ENCODE results near the gene RPTOR. TPM values are rescaled to one million over a fixed set of nuclear protein-coding genes. Genes with fewer than 3 reads are reported as not detected.

RPTOR gene
- total and polyA plus RNA-seq, 2 donors (not counting 3 experiments of a cell fraction or from before 2014, with no cell fraction given), result 10.7 to 41.8 TPM

- no peak for FAIRE-seq
- CTCF ChIA-PET, result interaction anchor here (0.6 to 1.5 kb wide), 3 partner anchors 36 to 187 kb away, joined by 3 to 5 read pairs (median 3); no protein-coding TSS in a partner anchor
- Histone ChIP-seq H2AFZ (ENCODE audit: low read depth, low read length) (no peak overlapping the region), H3K9ac (replicated peaks; ENCODE audit: extremely low read depth, insufficient read depth, low read length) (no peak overlapping the region), H3K9me3 (replicated peaks; ENCODE audit: control insufficient read depth, insufficient read depth, low read length) (no peaks in the 10 kb centered on the region), H3K27ac (ENCODE audit: insufficient read depth, low read depth, low read length) (no peak overlapping the region), H3K79me2 (ENCODE audit: control insufficient read depth, insufficient read depth, low read length) (peaks cover 5% of the 10 kb centered on the region), H3K36me3 (ENCODE audit: control insufficient read depth in 2 of 2, extremely low read depth in 1 of 2, insufficient read depth in 2 of 2, low read length in 2 of 2) (no peaks in the 10 kb centered on the region), H3K4me2 (ENCODE audit: insufficient read depth, low read length) (no peak overlapping the region), H3K9me1 (replicated peaks; ENCODE audit: control insufficient read depth, extremely low read depth, insufficient read depth, low read length) (no peaks in the 10 kb centered on the region), H4K20me1 (replicated peaks; ENCODE audit: control insufficient read depth, extremely low read depth, insufficient read depth, low read length) (no peaks in the 10 kb centered on the region), H3K27me3 (ENCODE audit: control insufficient read depth in 2 of 2, insufficient read depth in 2 of 2, low read length in 2 of 2) (no peaks in the 10 kb centered on the region), H3K4me1 (ENCODE audit: control insufficient read depth, extremely low read depth, insufficient read depth, low read length) (peaks cover 16% of the 10 kb centered on the region), H3K4me3 (replicated peaks in 1 of 3; ENCODE audit: insufficient read depth in 1 of 3, low read depth in 1 of 3, low read length in 3 of 3) (no peak overlapping the region)
- TF ChIP-seq MAX (IDR thresholded peaks at IDR 0.05; ENCODE audit: insufficient read depth, insufficient read length) (no peak), POLR2A (IDR thresholded peaks at IDR 0.05; ENCODE audit: low read depth, low read length) (no peak), GATA2 (IDR thresholded peaks at IDR 0.05; ENCODE audit: insufficient read depth, insufficient read length, low read depth, low read length) (no peak), FOS (IDR thresholded peaks at IDR 0.05; ENCODE audit: borderline replicate concordance, insufficient read depth, low read length) (no peak), MYC (IDR thresholded peaks at IDR 0.05; ENCODE audit: low read depth, low read length) (no peak)
- BruUV-seq (replicated peaks), result no TSS peak
- dilution Hi-C loops (cut with MboI; ENCODE audit: extremely low pct_ligation_motif_present, low sequenced_read_pairs) (no loop called here), intact Hi-C loops (cut with micrococcal nuclease) (loop anchor here (10.0 kb wide), 1 partner anchor 175 kb away; no protein-coding TSS in a partner anchor)
- POLR2A ChIA-PET, result no interaction called here
- DNase-seq (ENCODE audit: low read depth, low spot score), result no peak
Observed at GRCh38 chr17:80679816-80680215, 135.2 kb downstream of the RPTOR start.

GRCh38 chr17:80681215-80681614 is 136.6 kb downstream of the RPTOR start:
- H4K20me1 ChIP-seq (replicated peaks; ENCODE audit: control insufficient read depth, extremely low read depth, insufficient read depth, low read length), result no peaks in the 10 kb centered on the region
- TF ChIP-seq POLR2A (IDR thresholded peaks at IDR 0.05; ENCODE audit: low read depth, low read length), result no peak
- no peak for TF ChIP-seq MYC (IDR thresholded peaks at IDR 0.05; ENCODE audit: low read depth, low read length)
- TF ChIP-seq FOS (IDR thresholded peaks at IDR 0.05; ENCODE audit: borderline replicate concordance, insufficient read depth, low read length), result no peak
- no peak for TF ChIP-seq GATA2 (IDR thresholded peaks at IDR 0.05; ENCODE audit: insufficient read depth, insufficient read length, low read depth, low read length)
- TF ChIP-seq EZH2 (IDR thresholded peaks at IDR 0.05; ENCODE audit: borderline replicate concordance, low read depth, low read length, severe bottlenecking), result no peak
- intact Hi-C loops (cut with micrococcal nuclease) (no loop called here), dilution Hi-C loops (cut with MboI; ENCODE audit: extremely low pct_ligation_motif_present, low sequenced_read_pairs) (no loop called here)
- BruUV-seq (replicated peaks), result no TSS peak
- peaks cover 5% of the 10 kb centered on the region for H3K79me2 ChIP-seq (ENCODE audit: control insufficient read depth, insufficient read depth, low read length)
- H3K4me1 ChIP-seq (ENCODE audit: control insufficient read depth, extremely low read depth, insufficient read depth, low read length), result peaks cover 16% of the 10 kb centered on the region
- no peak for DNase-seq (ENCODE audit: low read depth, low spot score)
- H2AFZ ChIP-seq (ENCODE audit: low read depth, low read length), result no peak overlapping the region
- no peaks in the 10 kb centered on the region for H3K36me3 ChIP-seq (ENCODE audit: control insufficient read depth in 2 of 2, extremely low read depth in 1 of 2, insufficient read depth in 2 of 2, low read length in 2 of 2)
- H3K27ac ChIP-seq (ENCODE audit: insufficient read depth, low read depth, low read length), result no peak overlapping the region
- no peak overlapping the region for H3K9ac ChIP-seq (replicated peaks; ENCODE audit: extremely low read depth, insufficient read depth, low read length)
- no peak overlapping the region for H3K4me3 ChIP-seq (replicated peaks in 1 of 3; ENCODE audit: insufficient read depth in 1 of 3, low read depth in 1 of 3, low read length in 3 of 3)
- no peaks in the 10 kb centered on the region for H3K27me3 ChIP-seq (ENCODE audit: control insufficient read depth in 2 of 2, insufficient read depth in 2 of 2, low read length in 2 of 2)
- H3K4me2 ChIP-seq (ENCODE audit: insufficient read depth, low read length), result no peak overlapping the region
- ChIA-PET CTCF (no interaction called here), POLR2A (no interaction called here)
- no peak for FAIRE-seq
- no peaks in the 10 kb centered on the region for H3K9me3 ChIP-seq (replicated peaks; ENCODE audit: control insufficient read depth, insufficient read depth, low read length)
- no peaks in the 10 kb centered on the region for H3K9me1 ChIP-seq (replicated peaks; ENCODE audit: control insufficient read depth, extremely low read depth, insufficient read depth, low read length)

Data from endothelial cell of umbilical vein (primary cell).